ENCODE results near the gene ERG28.
"Not testable (repeated sequence)": the region's sequence is repeated elsewhere in the genome, so short reads cannot be mapped to it uniquely, and the experiment has no call there.

The ERG28 gene, protein sequence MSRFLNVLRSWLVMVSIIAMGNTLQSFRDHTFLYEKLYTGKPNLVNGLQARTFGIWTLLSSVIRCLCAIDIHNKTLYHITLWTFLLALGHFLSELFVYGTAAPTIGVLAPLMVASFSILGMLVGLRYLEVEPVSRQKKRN
- 12.1 to 33.8 (median 27.8) reads per million in 9 experiments for total RNA-seq

DNA sequence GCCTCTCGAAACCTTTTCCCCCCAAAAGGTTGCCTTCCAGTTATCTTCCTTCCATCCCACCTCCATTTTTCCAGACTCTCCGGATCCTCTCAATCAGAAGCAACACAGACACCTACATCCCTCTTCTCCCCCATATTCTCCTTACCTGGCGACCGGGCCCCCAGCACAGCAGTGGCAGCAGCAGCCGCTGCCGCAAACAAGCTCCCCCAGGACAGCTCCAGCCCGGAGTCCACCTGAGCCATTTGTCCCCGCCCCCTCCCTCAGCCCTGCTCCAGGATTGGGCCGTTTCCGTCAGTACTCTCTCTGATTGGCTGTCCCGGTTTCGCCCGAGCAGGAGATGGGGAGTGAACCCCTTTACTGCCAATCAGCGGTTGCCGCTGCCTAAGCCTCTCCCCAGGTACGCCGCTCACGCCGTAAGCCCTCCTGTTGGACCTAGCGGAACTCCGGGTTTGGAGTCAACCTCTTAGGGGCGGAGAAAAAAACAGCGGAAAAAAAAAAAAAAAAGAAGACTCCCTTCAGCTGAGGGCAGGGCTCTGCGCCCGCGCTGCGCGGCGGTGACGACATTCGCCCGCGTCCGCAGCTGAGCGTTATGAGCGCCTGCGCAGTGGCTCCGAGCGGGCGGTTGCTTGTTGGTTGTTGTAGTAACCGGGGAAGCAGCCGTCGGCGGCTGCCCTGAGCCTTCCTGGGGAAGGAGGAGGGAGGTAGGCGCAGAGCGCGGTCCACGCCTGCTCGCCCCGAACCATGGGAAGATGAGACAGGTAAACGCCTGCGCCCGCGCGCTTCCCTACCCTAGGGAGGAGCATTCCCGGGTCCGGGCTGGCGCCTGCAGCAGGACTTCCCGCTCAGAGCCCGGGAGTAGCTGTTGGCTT is at the start of gene ERG28, which contains the start of gene TTLL5:
ERG28 (minus strand) TSS at position 247 of the 869 bp plus-strand sequence. CDS start 3,374 bp downstream, outside the sequence.
TTLL5 (plus strand) TSS at position 617 of the 869 bp plus-strand sequence. CDS start 1,904 bp downstream, outside the sequence.
- H3K27me3 Mint-ChIP-seq: no peaks in the 10 kb centered on the region
- H3K4me1 Mint-ChIP-seq (ENCODE audit: low read depth in 2 of 2): peaks cover 17 to 26% of the 10 kb centered on the region in 2 donors
- no peaks in the 10 kb centered on the region for H3K9me3 Mint-ChIP-seq
- peak within 1 kb of the TSS; percentile 91 to 96 for H3K4me3 Mint-ChIP-seq
- peak; percentile 94 to 95 (median 94) for DNase-seq
- H3K36me3 Mint-ChIP-seq (ENCODE audit: insufficient read depth): peaks cover 31% of the 10 kb centered on the region
- H3K27ac Mint-ChIP-seq: peak within 1 kb of the TSS; percentile 94 to 96
- peak; percentile 89 for ATAC-seq (replicated peaks)

DNA sequence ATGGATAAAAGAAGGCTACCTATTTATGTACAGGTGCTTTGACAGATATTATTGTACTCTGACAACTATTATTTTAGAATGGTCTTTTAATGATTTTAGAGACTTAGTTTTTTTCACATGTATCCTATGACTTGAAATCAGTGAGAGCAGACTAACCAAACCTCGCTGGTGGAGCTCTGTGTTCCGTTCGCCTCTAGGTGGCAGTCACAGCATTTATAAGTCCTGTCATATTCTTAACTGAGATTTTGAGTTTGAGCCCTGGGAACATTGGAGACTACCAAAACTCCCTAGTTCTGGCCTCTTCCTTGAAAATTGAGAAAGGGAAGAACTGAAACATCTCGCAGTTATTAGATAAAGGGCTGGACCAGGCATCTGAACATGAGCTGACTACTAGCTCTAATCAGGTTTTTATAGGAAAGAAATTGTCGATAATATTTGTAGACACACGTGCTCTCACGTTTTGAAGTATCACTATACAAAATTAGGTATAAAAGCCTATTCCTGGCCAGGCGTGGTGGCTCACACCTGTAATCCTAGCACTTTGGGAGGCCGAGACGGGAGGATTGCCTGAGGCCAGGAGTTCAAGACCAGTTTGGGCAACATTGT is 48.6 kb upstream of the ERG28 start:
- no peaks in the 10 kb centered on the region for H3K27me3 Mint-ChIP-seq
- no peaks in the 10 kb centered on the region for H3K36me3 Mint-ChIP-seq (ENCODE audit: insufficient read depth)
- DNase-seq: peak; percentile 36 to 49 (median 37)
- no peaks in the 10 kb centered on the region for H3K4me1 Mint-ChIP-seq (ENCODE audit: low read depth in 2 of 2)
- H3K9me3 Mint-ChIP-seq: no peaks in the 10 kb centered on the region
- peak; percentile 59 for ATAC-seq (replicated peaks)
- H3K27ac Mint-ChIP-seq: no peak overlapping the region
- no peak overlapping the region for H3K4me3 Mint-ChIP-seq

DNA sequence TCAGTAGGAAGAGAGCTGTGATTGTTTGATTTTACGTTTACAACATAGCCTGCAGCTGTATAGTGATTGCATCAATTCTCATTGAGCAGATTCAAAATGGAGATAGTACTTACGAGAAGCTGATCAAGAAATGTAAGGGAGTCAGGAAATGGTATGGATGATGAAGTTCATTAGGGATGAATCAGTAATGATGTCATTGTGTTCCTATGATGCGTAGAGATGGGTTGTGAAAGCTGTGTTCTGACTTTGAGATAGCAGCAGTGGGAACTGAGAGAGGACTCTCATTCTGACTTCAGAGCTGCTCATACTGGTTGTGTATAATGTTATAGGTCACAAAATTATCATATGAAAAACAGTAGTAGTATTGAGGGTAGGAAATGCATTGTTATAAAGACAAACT is 44.3 kb upstream of the ERG28 start:
- ATAC-seq (replicated peaks): no peak

DNA sequence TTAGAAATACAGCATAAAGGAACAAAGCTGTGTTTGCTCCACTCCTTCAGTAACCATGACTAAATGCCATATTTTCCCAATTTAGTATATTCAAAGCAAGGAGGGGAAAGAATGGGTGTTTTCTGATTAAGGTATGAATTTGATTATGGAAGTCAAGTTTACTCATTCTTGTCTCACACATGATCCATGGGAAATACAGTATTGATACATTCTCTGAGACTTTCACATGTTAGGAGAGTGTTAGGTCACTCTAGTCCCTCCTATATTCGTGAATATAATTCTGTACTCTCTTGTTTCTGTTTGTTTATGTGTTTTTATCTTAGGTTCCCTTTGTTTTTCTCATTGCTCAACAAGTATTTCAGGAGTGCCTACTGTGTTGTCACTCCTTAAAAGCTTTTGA is 42.8 kb upstream of the ERG28 start:
- Mint-ChIP-seq H3K4me1 (ENCODE audit: low read depth in 2 of 2) (no peaks in the 10 kb centered on the region), H3K27me3 (no peaks in the 10 kb centered on the region), H3K27ac (no peak overlapping the region), H3K4me3 (no peak overlapping the region), H3K9me3 (no peaks in the 10 kb centered on the region), H3K36me3 (ENCODE audit: insufficient read depth) (no peaks in the 10 kb centered on the region)
- ATAC-seq (replicated peaks): no peak
- DNase-seq: no peak

More for the DNA sequence above, 44.3 kb upstream of the ERG28 start:
- no peak for DNase-seq
- Mint-ChIP-seq H3K4me3 (no peak overlapping the region), H3K4me1 (ENCODE audit: low read depth in 2 of 2) (no peaks in the 10 kb centered on the region), H3K36me3 (ENCODE audit: insufficient read depth) (no peaks in the 10 kb centered on the region), H3K9me3 (no peaks in the 10 kb centered on the region), H3K27ac (no peak overlapping the region), H3K27me3 (no peaks in the 10 kb centered on the region)

DNA sequence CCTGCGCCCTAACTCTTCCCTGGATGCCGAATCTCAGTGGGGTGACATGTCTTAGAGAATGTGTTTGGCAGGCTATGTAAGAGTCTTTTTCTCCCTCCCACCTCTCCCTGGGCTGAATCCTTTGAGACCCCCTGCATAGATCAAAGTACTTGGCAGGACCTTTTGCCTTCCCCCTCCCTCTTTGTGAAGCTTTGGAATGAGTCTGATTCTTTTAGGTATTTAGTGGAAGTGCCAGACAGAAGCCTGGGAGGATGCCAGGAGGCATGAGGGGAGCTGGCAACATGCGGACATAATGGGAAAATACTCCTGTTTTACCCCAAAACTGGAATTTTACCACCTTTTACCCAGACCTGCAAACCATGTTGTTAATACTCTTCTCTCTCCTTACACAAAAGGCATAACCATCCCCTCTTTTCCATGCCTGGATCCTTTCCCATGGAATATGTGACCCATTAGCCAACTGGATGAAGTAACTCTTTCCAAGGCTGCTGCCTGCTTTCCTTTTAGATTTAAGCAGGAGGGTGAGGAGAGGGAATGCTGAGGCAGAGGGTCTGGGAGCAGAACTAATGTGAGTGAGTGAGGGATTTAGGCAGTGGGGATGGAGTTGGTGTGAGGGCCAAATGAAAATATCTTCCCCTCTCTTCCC is 42.1 kb upstream of the ERG28 start:
- Mint-ChIP-seq H3K9me3 (no peaks in the 10 kb centered on the region), H3K4me3 (no peak overlapping the region), H3K27me3 (no peaks in the 10 kb centered on the region), H3K36me3 (ENCODE audit: insufficient read depth) (no peaks in the 10 kb centered on the region), H3K4me1 (ENCODE audit: low read depth in 2 of 2) (no peaks in the 10 kb centered on the region), H3K27ac (no peak overlapping the region)
- no peak for DNase-seq
- ATAC-seq (replicated peaks): no peak

DNA sequence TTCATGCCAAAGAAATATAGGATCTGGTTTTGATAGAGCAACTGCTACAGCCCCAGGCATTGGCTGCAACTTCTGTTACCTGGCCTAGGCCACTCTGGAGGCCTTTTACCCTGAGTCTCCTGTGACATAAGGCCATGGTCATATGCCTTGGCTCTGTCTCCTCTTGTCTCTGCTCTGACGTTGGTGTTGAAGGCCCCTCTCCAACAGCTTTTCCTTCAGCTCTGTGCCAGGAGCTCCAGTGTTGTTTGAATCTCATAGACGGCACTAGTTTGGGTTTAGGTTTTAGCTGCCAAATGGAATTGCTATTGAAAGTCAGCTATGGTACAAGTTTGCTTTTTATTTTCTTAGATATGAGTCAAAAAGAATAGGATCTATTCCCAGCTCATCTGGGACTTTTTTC is 41.4 kb upstream of the ERG28 start:
- H3K4me1 Mint-ChIP-seq (ENCODE audit: low read depth in 2 of 2): no peaks in the 10 kb centered on the region
- ATAC-seq (replicated peaks) (no peak), DNase-seq (no peak)
- H3K9me3 Mint-ChIP-seq: no peaks in the 10 kb centered on the region
- H3K27ac Mint-ChIP-seq: no peak overlapping the region
- H3K27me3 Mint-ChIP-seq: no peaks in the 10 kb centered on the region
- H3K36me3 Mint-ChIP-seq (ENCODE audit: insufficient read depth): no peaks in the 10 kb centered on the region
- H3K4me3 Mint-ChIP-seq: no peak overlapping the region

DNA sequence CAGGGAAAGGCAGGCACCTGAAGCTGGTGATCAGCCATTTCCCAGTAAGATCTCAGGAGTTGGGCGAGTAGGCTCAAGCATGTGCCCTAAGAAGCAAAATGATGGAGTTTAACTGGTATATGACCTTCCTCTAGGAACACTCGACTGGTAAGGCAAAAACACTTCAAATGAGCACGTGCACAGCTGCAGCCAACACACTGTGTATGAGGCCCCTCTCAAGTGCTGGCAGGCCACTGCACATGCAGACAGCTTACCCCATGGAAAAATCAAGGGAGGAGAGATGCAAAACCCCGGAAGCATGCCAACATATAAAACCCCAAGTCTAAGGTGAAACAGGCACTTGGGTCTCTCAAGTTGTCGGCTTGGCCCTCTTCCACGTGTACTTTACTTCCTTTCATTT is 39.6 kb upstream of the ERG28 start:
- ATAC-seq (replicated peaks): no peak
- Mint-ChIP-seq H3K27me3 (no peaks in the 10 kb centered on the region), H3K36me3 (ENCODE audit: insufficient read depth) (no peaks in the 10 kb centered on the region), H3K4me1 (ENCODE audit: low read depth in 2 of 2) (no peaks in the 10 kb centered on the region), H3K27ac (no peak overlapping the region), H3K4me3 (no peak overlapping the region), H3K9me3 (no peaks in the 10 kb centered on the region)
- DNase-seq: no peak

DNA sequence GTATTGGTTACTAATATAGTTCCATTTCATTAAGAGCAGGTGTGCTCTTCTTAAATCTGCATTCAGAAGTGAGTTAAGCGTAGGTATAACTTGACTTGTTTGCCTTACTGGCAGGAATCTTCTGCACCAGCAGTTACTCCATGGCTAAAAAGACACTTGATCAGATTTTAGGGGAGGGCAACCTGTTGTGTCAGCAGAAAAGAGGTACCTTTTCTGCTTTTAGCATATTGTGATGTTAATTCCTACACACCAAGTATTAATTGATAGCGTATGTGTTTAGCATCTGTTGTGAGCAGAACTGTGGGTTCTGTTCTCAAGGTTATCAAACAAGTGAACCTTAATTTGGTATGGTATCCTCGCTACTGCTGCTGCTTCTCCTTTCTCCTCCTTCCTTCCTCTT is 38.7 kb upstream of the ERG28 start:
- Mint-ChIP-seq H3K4me1 (ENCODE audit: low read depth in 2 of 2) (no peaks in the 10 kb centered on the region), H3K27ac (no peak overlapping the region), H3K27me3 (no peaks in the 10 kb centered on the region), H3K9me3 (no peaks in the 10 kb centered on the region), H3K36me3 (ENCODE audit: insufficient read depth) (no peaks in the 10 kb centered on the region), H3K4me3 (no peak overlapping the region)
- no peak for ATAC-seq (replicated peaks)
- DNase-seq: no peak

DNA sequence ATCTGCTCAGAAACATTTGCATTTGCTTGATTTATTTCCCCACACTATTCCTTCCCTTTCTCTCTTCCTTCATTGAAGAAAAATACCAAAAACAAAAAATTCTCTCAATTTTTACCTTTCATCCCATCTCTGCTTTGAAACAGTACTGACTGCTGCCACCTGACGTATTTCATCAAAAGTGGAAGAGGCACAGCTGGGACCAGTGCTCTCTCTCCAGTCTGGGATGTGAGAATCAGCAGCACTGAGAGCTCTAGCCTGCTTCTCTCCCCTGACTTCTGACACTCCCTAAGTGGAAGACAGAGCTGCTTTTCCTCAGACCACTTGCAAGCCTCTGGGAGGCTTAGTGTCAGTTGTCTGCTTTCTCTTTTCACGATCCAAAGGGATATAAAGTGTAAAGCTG is 37.2 kb upstream of the ERG28 start:
- DNase-seq (no peak), ATAC-seq (replicated peaks) (no peak)
- Mint-ChIP-seq H3K9me3 (no peaks in the 10 kb centered on the region), H3K27me3 (no peaks in the 10 kb centered on the region), H3K4me3 (no peak overlapping the region), H3K36me3 (ENCODE audit: insufficient read depth) (no peaks in the 10 kb centered on the region), H3K27ac (no peak overlapping the region), H3K4me1 (ENCODE audit: low read depth in 2 of 2) (no peaks in the 10 kb centered on the region)

DNA sequence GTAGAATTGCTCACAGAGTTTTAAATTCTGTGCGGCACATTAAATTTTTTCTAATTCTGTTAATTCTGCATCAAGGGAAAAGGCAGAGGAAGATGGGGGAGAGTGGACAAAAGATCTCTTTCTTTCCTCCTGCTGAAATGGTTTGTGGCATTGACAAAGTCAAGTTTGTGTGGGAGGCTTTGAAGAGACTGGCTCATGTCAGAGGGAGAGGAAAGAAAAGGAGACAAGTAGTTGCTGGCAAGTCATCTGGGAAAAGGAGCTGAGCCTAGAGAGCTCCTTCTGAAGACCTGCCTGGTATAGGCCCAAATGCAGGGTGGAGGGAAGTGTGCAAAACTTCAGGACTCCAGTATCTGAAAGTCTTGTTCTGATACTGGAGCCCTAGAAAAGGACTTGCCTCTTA is 36.7 kb upstream of the ERG28 start:
- no peak for ATAC-seq (replicated peaks)
- no peak for DNase-seq
- Mint-ChIP-seq H3K4me3 (no peak overlapping the region), H3K27me3 (no peaks in the 10 kb centered on the region), H3K36me3 (ENCODE audit: insufficient read depth) (no peaks in the 10 kb centered on the region), H3K27ac (no peak overlapping the region), H3K4me1 (ENCODE audit: low read depth in 2 of 2) (no peaks in the 10 kb centered on the region), H3K9me3 (no peaks in the 10 kb centered on the region)

DNA sequence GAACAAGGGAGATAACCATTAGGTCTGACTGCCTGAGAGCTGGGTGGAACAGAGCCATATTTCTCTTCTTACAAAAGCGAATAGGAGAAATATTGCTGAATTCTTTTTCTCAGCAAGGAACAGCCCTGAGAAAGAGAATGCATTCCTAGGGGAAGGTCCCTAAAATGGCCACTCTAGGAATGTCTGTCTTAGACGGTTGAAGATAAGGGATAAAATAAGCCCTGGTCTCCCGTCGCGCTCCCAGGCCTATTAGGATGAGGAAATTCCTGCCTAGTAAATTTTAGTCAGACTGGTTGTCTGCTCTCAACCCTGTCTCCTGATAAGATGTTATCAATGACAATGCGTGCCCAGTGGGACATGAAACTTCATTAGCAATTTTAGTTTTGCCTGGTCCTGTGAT is 34.3 kb upstream of the ERG28 start:
- ATAC-seq (replicated peaks); H3K27me3 Mint-ChIP-seq; H3K27ac Mint-ChIP-seq; H3K36me3 Mint-ChIP-seq (ENCODE audit: insufficient read depth); H3K4me1 Mint-ChIP-seq (ENCODE audit: low read depth in 2 of 2); DNase-seq; H3K4me3 Mint-ChIP-seq; H3K9me3 Mint-ChIP-seq: not testable (repeated sequence)

DNA sequence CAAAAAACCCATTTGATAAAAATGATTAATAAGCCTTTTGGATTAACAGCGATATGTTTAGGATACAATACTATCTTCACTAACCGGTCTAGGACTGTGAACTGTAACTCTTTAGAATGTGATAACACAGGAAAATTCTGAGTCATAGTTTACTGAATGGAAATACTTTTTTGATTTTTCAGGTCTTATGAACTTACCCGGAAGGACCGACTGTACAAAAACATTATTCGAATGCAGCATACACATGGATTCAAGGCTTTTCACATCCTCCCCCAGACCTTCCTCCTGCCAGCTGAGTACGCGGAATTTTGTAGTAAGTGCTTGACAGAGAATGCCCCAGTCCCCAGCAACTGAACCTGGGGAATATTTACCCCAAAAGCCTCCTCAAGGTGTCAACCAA is 29.3 kb upstream of the ERG28 start:
- DNase-seq (no peak), ATAC-seq (replicated peaks) (no peak)
- no peak overlapping the region for H3K27ac Mint-ChIP-seq
- H3K9me3 Mint-ChIP-seq: no peaks in the 10 kb centered on the region
- no peaks in the 10 kb centered on the region for H3K4me1 Mint-ChIP-seq (ENCODE audit: low read depth in 2 of 2)
- peaks cover 4% of the 10 kb centered on the region for H3K36me3 Mint-ChIP-seq (ENCODE audit: insufficient read depth)
- H3K4me3 Mint-ChIP-seq: no peak overlapping the region
- no peaks in the 10 kb centered on the region for H3K27me3 Mint-ChIP-seq

DNA sequence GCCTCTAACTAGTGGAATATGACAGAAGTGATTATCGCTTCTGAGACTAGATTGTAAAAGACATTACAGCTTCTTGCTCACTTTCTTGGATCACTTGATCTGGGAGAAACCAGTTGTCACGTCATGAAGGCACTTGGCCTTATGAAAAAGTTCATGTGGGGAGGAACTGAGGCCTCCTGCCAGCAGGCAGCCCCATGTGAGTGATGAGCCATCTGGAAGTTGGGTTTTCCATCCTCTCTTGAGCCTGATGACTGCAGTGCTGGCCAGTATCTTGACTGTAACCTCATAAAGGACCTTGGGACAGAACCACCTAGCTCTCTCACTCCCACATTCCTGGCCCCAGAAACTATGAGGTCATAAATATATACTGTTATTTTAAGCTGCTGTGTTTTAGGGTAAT is 28.3 kb upstream of the ERG28 start:
- Mint-ChIP-seq H3K4me1 (ENCODE audit: low read depth in 2 of 2) (no peaks in the 10 kb centered on the region), H3K9me3 (no peaks in the 10 kb centered on the region), H3K27me3 (no peaks in the 10 kb centered on the region), H3K36me3 (ENCODE audit: insufficient read depth) (peaks cover 4% of the 10 kb centered on the region), H3K27ac (no peak overlapping the region), H3K4me3 (no peak overlapping the region)
- ATAC-seq (replicated peaks) (no peak), DNase-seq (no peak)

Measured in effector memory CD8-positive, alpha-beta T cell (primary cell).